Measurements from ENCODE around the gene HSPA1B.
"Not testable (repeated sequence)": the region's sequence is repeated elsewhere in the genome, so short reads cannot be mapped to it uniquely, and the experiment has no call there.

The HSPA1B gene

DNA sequence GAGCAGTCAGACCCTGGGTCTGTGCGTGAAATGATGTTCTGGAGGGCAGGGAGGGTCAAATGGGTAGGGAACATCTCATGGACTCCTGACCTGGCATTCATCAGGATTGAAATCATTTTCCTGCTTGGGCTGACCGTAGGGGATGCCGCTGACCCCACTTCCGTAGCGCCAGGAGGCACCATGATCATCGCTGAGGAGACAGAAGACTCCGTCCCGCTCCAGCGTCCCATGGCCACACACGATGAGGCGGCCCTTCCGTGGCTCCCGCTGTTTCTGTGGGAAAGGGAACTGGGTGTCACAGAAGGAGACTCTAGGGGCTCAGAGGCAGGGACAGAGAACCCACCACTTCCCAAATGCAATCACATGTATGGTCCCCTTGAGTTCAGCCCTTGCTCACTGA lies 32.8 kb downstream of the HSPA1B start:
- no peak for DNase-seq

DNA sequence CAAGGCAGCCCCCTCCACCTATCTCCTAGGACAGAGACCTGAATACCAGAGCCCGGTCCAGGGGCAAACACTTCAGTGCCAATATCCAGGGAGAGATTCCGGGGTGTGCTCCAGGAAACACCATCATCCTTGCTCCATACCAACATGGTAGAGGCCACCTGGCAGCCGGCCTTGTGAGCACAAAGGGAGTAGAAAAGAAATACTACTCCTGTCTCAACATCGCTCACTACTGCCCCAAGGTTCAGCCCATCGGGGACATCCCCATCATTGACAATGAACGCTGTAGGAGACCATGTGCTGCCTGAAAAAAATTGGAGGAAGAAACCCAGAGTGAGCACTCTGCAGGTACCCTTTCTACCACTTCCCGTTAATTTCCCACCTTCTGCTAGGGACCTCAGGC lies 33.6 kb downstream of the HSPA1B start:
- DNase-seq = no peak

DNA sequence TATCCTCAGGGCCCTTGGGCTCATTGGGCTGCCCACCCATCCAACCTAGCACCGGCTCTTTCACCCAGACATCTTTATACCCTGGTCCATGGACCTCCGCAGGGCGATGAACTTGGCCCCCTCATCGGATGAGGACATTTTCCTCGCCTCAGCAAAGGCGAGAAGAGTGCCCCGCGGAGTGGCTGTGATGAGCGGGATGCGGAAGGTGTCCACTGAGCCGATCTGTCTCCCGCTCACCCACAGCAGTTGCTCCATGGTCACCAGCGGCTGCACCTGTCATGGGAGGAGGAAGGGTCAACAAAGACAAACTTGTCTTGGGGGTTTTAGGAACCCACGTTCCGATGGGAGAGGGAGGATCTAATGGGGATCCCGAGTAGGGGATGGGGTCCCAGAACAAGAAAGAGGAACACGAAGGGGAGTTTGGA lies 34.4 kb downstream of the HSPA1B start:
- DNase-seq = no peak

DNA sequence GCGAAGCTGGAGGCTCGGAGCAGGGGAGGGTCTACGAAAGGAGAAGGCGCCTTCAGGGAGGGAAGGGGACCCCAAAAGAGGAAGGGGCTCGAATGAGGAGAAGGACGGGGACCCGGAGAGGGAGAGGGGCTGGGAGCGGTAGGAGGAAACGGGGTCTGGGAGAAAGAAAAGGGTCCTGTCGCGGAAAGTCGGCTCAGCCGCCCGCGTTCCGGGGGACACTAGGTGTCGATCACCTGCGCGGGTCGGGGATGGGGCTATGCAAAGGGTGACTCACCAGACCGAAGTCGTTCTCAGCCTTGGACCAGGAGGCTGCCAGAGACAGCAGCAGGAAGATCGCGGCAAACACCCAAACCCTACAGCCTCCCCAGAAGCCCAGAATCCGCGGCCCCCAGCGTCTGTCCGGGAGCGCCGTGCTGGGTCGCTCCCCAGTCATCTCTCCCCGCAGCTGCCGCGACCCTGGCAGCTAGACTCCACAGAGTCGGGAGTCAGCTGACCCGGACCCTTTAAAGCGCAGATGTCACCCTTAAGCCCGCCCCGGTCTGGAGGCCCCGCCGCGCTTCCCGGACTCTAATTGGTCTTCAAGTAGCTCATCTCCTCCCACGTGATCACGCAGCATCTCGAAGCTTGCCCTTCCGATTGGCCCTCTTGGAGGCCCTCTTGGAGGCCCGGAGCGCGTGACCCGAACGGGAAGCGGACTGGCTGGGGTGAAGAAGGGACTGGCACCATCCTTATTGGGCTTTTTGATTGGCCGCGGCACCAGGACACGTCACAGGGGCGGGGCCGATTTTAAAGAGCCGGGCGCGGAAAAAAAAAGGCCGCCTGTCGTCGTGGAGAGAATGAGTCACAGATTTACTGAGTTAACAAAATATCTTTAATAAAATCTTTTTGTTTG lies 35.1 kb downstream of the HSPA1B start, which contains the start of gene NEU1:
NEU1 (minus strand) TSS at position 478 of the 892 bp plus-strand sequence; CDS start at position 433, 45 bp downstream.
- peak; percentile 100 for DNase-seq

DNA sequence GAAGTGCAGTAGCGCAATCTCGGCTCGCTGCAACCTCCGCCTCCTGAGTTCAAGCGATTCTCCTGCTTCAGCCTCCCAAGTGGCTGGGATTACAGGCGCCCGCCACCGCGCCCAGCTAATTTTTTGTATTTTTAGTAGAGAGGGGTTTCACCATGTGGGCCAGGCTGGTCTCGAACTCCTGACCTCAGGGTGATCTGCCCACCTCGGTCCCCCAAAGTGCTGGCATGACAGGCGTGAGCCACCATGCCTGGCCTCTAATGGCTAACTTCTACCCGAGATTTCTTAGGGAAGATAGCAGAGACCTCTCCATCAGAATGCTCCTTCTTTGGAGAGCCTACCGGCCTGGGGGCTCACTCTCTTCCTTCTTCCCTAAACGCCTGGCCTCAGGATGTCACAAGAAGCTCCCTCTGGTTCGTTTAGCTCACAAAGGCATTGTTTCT lies 36.6 kb downstream of the HSPA1B start:
- DNase-seq = not testable (repeated sequence)

DNA sequence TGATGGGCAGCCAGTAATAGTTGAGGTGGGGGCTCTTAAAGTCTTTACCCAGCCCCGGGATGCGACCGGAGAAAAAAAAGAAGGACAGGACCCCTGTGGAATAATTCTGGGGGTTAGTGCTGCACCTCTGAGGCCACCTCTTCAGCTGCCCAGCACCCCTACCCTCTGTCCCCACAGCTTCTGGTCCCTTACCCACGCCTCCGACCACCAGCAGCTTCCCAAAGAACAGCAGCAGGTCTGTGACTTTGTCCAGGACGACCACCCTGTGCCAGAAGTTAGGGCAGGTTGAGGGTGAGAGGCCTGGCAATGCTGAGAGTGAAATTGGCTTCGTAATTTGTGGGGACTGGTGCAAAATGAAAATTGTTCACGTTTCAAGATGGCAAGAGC lies 37.3 kb downstream of the HSPA1B start:
- DNase-seq = no peak

DNA sequence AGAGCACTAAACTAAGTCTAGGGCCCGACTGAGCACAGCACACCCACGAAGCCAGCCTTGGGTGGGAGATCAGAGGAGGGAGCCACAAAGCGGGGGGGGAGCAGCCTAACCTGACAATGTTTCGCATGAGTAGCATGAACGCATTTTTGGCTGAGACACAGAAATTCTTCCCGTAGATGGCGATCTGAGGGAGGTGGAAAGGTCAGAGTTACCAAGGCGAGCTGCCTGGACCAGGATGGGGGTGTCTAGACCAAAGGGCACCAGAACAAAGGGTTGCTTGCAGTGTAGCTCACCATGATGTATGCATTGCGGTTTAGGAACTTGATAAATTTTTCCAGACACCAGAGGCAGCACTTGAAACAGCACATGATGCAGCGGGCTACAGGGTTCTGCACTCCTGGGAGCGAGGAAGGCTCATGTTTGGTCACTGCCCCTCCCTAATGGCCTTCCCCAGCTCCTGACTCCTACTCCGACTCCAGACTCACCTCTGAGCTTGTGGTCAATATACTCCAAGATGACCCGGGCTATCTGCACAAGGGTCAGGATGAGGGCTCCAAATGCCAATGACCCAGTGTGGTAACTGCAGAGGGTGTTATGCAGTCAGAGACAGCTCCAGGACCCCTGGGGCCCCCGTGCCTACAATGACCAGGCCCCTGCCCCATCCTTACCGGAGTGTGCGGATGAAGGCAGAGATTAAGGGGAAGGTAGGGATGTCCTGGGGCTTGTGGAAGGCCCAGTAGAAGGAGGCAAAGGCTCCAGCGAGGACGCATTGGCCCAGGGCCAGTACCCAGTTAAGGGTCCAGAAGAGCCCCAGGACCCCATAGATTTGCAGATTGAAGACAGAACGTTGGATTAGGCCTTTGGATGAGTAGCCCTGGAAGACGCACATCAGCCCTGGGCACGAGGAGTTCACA lies 37.9 kb downstream of the HSPA1B start:
- no peak for DNase-seq

DNA sequence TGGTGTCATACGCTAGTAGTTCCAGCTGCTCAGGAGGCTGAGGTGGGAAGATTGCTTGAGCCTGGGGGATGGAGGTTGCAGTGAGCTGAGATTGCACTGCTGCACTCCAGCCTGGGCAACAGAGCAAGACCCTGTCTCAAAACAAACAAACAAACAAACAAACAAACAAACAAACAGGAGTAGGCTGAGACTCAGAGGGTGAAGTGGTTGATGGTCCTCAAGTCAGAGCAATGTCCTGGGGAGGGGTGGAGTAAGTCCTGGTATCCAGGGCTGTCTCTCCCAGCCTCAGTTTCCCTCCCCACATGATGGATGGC lies 41.1 kb downstream of the HSPA1B start:
- not testable (repeated sequence) for DNase-seq

DNA sequence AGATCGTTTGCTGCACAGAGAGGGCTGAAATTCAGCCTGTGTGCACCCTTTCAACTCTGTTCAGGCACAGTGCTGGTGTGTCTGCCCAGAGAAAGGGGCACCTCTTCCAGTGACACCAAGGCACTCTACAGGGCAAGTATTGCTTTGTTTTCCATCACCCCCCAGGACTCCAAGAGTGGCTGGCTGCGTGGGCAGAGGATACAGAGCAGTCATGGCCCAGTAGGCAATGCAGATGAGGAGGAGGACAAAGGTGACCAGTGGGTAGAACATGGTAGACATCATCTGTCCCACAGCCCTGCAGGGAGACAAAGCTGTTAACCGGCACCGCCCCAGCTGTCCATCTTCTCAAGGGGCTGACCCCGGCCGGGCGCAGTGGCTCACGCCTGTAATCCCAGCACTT lies 41.8 kb downstream of the HSPA1B start:
- no peak for DNase-seq

DNA sequence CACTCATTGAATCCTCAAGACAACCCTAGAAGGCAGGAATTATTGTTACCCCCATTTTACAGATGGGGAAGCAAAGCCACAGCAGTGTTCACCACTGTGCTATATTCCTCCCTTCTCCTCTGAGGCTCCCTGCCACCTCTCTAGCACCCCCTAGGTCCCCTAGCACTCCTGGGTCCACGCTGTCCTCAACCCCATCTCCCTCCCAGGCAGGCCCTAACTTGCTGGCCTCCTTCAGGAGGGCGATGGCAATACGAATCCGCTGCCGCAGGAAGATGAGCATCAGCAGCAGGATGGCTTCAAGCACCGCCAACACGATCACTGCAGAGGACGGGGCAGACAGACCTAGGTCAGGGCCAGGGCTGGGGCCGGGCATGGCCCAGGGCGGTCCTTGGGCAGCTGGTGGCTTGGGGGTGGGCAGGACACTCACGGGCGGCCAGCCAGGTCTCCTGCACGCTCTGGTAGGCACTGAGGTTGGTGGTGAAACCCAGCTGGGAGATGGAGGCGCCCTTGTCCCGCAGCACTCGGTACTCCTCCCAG lies 42.9 kb downstream of the HSPA1B start:
- no peak for DNase-seq

DNA sequence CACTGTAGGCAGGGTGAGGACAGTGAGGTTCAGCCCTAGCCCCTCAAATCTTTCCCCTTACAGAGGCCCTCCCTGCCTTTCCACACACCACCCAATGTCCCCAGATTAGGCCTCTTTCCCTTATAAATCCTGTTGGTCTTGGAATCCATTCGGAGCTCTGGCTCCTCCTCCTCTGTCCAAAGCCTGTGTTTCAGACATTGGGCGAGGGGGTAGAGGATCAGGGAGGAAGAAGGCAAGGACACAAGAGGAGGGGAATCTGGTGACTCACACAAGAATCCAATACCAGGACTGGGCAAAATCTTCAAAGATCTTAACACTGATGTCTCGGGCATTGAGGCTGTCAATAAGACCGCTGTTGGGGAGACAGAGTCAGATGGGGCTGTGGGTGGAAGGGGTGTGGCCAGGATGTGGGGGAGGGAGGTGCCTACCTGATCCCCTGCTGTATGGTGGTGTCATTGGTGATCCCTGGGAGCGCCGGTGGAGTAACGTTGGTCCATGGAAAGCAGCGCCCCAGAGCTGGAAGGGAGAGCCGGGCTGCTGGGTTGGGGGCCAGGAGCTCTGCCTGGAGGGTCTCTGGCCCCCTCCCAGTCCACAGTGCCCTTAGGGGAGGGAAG lies 43.6 kb downstream of the HSPA1B start:
- DNase-seq = no peak

DNA sequence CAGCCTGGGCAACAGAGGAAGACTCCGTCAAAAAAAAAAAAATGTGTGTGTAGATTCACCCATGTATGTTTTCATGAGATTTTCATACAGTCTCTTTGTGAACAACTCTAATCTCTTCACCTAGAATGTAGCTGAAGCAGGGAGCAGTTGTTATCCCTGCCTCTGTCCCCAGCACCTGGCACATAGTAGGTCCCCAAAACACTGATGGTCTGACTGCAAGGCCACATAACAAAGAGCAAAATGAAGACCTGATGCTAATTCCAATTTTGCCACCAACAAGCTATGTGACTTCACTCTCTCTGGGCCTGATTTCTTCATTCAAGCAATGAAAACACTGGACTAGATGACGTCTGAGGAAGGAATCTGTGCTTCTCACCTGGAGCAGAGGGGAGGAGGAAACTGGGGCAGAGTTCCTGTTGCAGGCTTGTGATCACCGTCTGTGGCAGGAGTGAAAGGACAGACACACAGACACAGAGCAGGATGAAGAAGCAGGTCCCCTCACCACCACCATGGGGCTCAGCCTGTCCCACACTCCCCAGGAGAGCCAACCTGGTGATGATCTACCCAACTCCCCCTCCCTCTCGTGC lies 46.6 kb downstream of the HSPA1B start:
- no peak for DNase-seq

DNA sequence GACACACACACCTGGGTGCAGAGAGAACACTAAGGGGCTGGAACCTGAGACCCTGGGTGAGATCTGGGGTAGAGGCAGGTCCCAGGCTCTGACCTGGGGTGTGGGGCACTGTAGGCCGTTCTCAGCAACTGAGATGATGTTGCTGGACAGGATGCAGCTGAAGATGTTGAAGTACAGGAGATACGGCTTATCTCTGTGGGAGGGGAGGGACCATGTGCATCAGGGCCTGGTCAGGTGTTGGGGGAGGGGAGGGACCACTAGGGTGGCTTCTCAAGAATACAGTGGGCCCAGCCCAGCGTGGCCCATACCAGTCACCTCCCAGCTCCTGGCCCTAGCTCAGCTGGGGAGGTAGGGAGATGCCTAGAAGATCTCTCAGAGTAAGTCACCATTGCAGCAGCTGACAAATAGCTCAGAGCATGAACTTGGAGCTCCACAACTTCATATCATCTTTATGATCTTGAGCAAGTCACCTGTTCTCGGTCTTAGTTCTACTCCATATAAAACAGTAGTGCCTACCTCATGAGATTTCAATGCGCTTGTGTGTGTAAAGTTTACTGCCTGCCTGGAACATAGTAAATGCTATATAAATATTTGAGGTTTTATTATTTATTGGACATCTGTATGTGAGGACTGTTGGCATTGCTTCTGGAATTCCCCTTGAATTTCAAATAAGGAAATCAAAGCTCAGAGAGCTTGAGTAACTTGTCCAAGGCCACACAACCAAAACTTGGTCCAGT lies 47.5 kb downstream of the HSPA1B start:
- no peak for DNase-seq

DNA sequence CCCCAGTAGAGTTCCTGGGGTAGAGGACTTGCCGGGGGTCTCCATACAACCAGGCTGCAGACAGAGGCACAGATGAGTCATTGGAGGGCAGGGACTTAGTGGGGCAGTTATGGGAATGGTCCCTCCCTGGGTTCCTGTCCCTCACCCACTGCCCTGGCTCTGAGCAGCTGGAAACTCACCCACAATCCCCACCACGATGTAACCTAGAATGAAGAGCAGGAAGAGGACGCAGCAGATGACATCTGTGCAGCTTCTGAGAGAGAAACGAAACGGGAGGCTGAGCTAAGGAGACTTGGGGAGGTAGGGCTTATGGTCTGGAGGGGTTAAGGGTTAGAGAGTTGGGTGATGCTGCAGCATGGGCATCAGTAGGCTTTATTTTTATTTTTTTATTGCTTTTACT lies 48.3 kb downstream of the HSPA1B start:
- DNase-seq = no peak

DNA sequence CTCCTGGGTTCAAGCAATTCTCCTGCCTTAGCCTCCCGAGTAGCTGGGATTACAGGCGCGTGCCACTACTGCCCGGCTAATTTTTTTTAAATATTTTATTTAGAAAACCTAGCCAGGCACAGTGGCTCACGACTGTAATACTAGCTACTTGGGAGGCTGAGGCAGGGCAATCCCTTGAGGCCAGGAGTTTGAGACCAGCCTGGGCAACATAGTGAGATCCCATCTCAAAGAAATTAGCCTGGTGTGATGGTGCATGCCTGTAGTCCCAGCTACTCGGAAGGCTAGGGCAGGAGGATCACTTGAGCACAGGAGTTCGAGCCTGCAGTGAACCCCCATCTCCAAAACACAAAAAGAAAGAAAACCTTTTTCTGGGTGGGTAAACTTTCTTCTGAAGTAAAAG lies 48.8 kb downstream of the HSPA1B start:
- DNase-seq = no peak

DNA sequence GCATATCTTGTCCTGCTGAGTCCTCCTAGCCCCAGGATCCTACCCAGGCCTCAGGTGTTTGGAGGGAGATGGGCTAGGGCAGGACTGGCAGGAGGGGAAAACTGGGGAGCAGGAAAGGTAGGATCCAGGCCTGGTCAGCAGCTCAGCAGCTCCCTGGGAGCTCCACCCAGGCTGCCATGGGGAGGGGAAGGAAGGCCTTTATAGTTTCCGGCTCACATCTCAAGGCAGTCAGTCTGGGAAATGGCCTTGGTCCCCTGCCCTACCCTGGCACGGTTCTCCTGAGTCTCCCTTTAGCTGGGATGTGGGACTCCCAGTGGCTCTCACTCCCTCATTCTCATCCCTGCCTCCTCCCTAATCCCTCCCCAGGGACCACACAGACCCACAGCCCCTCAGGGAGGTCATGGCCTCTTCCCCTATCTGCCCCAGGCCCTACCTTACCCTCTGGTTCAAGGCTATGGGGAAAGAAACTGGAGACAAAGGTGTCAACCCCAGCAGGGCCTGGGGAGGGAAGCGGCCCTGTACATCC lies 49.6 kb downstream of the HSPA1B start:
- DNase-seq = no peak

DNA sequence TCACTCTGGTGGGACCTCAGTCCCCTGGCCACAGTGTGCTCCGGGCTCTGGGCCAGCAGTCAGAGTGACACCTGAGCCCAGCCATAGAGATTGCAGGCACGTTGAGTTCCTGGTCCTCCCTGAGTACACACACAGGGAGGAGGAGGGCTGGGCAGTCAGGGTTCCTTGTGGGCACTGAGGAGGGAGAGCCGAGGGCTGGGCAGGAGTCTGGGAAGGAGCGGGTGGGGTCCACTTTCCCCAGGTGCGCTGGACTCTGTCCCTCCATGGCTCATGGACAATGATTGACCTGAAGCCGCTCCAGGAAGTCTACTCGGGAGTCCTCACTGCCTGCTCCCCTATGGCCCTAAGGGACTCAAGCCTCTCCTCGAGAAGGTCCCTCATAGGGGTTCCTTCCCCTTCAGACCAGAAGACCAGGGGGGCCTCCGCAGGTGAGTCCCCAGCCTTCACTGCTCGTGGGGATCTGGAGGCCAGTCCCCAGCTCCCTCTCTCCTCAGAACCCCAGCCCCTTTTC lies 50.2 kb downstream of the HSPA1B start:
- no peak for DNase-seq

DNA sequence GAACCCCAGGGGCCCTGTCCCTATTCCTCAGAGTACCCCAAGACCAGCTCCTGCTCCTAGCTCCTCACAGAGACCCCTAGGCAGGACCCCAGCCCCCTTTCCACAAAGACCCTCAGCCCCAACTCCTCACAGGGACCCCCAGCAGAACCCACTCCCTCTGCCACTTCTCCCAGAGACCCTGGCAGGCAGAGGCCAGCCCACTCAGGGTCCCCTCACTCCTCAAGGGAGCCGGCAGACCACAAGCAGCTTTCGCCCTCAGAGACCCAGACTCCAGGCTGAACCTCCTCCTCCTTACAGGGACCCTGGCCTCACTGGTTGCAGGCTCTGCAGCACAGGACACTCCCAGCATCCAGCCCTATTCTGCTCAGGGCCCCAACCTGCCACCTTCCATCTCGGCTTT lies 50.7 kb downstream of the HSPA1B start:
- DNase-seq = no peak

DNA sequence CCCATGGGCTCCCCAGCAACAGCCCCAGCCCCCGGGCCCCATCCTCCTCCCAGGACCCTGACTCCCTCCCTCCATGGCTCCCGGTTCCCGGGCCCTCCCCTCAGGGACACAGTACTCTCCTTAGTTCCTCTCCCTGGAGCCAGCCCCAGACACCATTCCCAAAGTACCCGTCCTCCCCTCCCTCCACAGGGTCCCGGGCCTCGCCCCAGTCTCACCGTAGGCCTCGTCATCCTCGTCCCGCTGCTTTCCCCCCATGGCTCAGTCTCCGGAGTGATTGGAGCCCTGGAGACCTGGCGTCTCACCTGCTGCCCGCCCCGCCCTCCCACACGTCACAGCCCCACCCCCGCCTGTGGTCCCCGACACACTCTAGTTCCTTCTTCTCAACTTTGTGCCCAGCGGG lies 51.2 kb downstream of the HSPA1B start, which contains the start of gene SLC44A4:
SLC44A4 (minus strand) TSS at position 272 of the 400 bp plus-strand sequence; CDS start at position 255, 17 bp downstream.
- no peak for DNase-seq

DNA sequence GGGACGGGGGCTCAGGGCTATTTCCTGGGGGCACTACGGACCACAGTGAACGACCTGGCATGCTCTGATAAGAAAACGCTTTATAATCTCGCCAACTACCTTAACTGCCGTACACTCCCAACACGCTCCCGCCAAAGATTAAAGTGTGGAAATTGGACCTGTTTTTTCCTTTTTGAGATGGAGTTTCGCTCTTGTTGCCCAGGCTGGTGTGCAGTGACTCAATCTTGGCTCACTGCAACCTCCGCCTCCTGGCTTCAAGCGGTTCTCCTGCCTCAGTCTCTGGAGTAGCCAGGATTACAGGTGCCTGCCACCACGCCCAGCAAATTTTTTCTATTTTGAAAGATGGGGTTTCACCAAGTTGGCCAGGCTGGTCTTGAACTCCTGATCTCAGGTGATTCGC lies 51.6 kb downstream of the HSPA1B start:
- DNase-seq = no peak

Data from inflammatory macrophage treated with lipopolysaccharide for 4 hours (primary cell).